Breast epithelium (tissue), 3 donors: ENCODE data around the gene TSR3.

Source experiments
- CTCF ChIP-seq, 3 donors: fragments of 450-650 bp; IDR thresholded peaks; one replicate each; pipeline ENCODE4 v1.5.1; 2016 to 2017; ENCODE audit warnings: antibody characterized with exemption in 3 of 3, mild to moderate bottlenecking in 3 of 3, moderate library complexity in 3 of 3
- POLR2A ChIP-seq: fragments of 450-650 bp; IDR thresholded peaks from one replicate; pipeline ENCODE4 v1.6.1; 2016; ENCODE audit warnings: antibody characterized with exemption, mild to moderate bottlenecking, moderate library complexity
- POLR2AphosphoS5 ChIP-seq, 3 donors: sonication (generic); formaldehyde crosslinking; IDR thresholded peaks; one replicate each; pipeline ENCODE4 v1.6.1; 2017; ENCODE audit warnings: antibody characterized with exemption in 3 of 3

GRCh38 chr16:1378087-1378803 lies 26.6 kb upstream of the TSR3 start:
- TF ChIP-seq POLR2A = no peak
- TF ChIP-seq CTCF (IDR thresholded peaks at IDR 0.05) = no peak
- no peak for TF ChIP-seq POLR2AphosphoS5 (IDR thresholded peaks at IDR 0.05)
